ENCODE data around the gene BSPH1. TPM values are rescaled to one million over a fixed set of nuclear protein-coding genes. Genes with fewer than 3 reads are reported as not detected.

BSPH1 gene
- total RNA-seq, 1 experiment from 2014 or later = not detected

DNA sequence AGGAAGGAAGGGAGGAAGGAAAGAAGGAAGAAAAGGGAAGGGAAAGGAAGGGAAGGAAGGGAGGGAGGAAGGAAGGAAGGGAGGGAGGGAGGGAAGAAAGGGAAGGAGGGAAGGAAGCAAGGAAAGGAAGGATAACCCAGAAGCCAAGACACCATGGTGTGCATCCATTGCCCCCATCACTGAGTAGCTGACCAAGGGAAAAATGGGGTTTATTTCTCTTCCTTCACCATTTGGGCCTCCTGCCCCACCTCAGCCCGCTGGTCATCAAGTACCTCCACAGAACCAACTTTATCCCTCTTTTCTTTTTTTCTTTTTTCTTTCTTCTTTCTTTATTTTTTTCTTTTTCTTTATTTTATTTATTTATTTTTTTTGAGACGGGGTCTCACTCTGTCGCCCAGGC is 31.5 kb upstream of the BSPH1 start:
- Histone ChIP-seq H3K9me3 (ENCODE audit: control insufficient read depth, insufficient read depth, low read depth, low read length) (no peaks in the 10 kb centered on the region), H3K27ac (ENCODE audit: low read length) (no peak overlapping the region), H3K27me3 (ENCODE audit: control insufficient read depth, insufficient read depth, low read length) (peaks cover 3% of the 10 kb centered on the region), H3K36me3 (ENCODE audit: control insufficient read depth, insufficient read depth, low read length) (no peaks in the 10 kb centered on the region), H3K4me3 (ENCODE audit: low read depth in 2 of 2, low read length in 2 of 2) (no peak overlapping the region), H3K4me1 (ENCODE audit: control insufficient read depth, insufficient read depth, low read length) (no peaks in the 10 kb centered on the region)
- ChIA-PET CTCF (no interaction called here), POLR2A (no interaction called here)
- ATAC-seq (no peak), DNase-seq (ENCODE audit: low read depth, low spot score) (no peak)
- BruUV-seq (replicated peaks) = no TSS peak
- TF ChIP-seq, protein P1, sequence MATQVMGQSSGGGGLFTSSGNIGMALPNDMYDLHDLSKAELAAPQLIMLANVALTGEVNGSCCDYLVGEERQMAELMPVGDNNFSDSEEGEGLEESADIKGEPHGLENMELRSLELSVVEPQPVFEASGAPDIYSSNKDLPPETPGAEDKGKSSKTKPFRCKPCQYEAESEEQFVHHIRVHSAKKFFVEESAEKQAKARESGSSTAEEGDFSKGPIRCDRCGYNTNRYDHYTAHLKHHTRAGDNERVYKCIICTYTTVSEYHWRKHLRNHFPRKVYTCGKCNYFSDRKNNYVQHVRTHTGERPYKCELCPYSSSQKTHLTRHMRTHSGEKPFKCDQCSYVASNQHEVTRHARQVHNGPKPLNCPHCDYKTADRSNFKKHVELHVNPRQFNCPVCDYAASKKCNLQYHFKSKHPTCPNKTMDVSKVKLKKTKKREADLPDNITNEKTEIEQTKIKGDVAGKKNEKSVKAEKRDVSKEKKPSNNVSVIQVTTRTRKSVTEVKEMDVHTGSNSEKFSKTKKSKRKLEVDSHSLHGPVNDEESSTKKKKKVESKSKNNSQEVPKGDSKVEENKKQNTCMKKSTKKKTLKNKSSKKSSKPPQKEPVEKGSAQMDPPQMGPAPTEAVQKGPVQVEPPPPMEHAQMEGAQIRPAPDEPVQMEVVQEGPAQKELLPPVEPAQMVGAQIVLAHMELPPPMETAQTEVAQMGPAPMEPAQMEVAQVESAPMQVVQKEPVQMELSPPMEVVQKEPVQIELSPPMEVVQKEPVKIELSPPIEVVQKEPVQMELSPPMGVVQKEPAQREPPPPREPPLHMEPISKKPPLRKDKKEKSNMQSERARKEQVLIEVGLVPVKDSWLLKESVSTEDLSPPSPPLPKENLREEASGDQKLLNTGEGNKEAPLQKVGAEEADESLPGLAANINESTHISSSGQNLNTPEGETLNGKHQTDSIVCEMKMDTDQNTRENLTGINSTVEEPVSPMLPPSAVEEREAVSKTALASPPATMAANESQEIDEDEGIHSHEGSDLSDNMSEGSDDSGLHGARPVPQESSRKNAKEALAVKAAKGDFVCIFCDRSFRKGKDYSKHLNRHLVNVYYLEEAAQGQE (IDR thresholded peaks at IDR 0.05; ENCODE audit: insufficient read depth in 1 of 2, low read depth in 2 of 2, low read length in 1 of 2) = no peak
- TF ChIP-seq POLR2AphosphoS5 (IDR thresholded peaks at IDR 0.05; ENCODE audit: low read depth, low read length) = no peak
- no peak for TF ChIP-seq TCF7L2 (IDR thresholded peaks at IDR 0.05; ENCODE audit: low read depth, low read length)
- no peak for TF ChIP-seq SIN3A (IDR thresholded peaks at IDR 0.05; ENCODE audit: borderline replicate concordance, insufficient read depth, low read depth, low read length)
- TF ChIP-seq, protein P2, sequence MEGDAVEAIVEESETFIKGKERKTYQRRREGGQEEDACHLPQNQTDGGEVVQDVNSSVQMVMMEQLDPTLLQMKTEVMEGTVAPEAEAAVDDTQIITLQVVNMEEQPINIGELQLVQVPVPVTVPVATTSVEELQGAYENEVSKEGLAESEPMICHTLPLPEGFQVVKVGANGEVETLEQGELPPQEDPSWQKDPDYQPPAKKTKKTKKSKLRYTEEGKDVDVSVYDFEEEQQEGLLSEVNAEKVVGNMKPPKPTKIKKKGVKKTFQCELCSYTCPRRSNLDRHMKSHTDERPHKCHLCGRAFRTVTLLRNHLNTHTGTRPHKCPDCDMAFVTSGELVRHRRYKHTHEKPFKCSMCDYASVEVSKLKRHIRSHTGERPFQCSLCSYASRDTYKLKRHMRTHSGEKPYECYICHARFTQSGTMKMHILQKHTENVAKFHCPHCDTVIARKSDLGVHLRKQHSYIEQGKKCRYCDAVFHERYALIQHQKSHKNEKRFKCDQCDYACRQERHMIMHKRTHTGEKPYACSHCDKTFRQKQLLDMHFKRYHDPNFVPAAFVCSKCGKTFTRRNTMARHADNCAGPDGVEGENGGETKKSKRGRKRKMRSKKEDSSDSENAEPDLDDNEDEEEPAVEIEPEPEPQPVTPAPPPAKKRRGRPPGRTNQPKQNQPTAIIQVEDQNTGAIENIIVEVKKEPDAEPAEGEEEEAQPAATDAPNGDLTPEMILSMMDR (IDR thresholded peaks at IDR 0.05) = no peak
- in situ Hi-C loops (cut with HindIII; ENCODE audit: low pct_unique_long_range_greater_than_20kb, low sequenced_read_pairs) (no loop called here), intact Hi-C loops (cut with micrococcal nuclease; ENCODE audit: unreplicated experiment) (no loop called here)

DNA sequence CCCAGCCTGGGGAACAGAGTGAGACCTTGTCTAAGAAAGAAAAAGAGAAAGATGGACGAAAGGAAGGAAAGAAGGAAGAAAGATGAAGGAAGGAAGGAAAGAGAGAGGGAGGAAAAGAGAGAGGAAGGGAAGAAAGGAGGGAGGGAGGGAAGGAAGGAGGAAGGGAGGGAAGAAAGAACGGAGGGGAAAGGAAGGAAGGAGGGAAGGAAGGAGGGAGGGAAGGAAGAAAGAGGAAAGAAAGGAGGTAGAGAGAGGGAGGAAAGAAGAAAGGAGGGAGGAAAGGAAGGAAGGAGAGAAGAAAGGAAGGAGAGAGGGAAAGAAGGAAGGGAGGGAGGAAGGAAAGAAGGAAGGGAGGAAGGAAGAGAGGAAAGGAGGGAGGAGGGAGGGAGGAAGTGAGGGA is 31.0 kb upstream of the BSPH1 start:
- DNase-seq (ENCODE audit: low read depth, low spot score) (no peak), ATAC-seq (no peak)
- intact Hi-C loops (cut with micrococcal nuclease; ENCODE audit: unreplicated experiment) = no loop called here
- in situ Hi-C loops (cut with HindIII; ENCODE audit: low pct_unique_long_range_greater_than_20kb, low sequenced_read_pairs) = no loop called here
- TF ChIP-seq POLR2AphosphoS5 (IDR thresholded peaks at IDR 0.05; ENCODE audit: low read depth, low read length) (no peak), TCF7L2 (IDR thresholded peaks at IDR 0.05; ENCODE audit: low read depth, low read length) (no peak)
- no TSS peak for BruUV-seq (replicated peaks)
- Histone ChIP-seq H3K36me3 (ENCODE audit: control insufficient read depth, insufficient read depth, low read length) (no peaks in the 10 kb centered on the region), H3K27ac (ENCODE audit: low read length) (no peak overlapping the region), H3K27me3 (ENCODE audit: control insufficient read depth, insufficient read depth, low read length) (peaks cover 5% of the 10 kb centered on the region), H3K9me3 (ENCODE audit: control insufficient read depth, insufficient read depth, low read depth, low read length) (no peaks in the 10 kb centered on the region), H3K4me3 (ENCODE audit: low read depth in 2 of 2, low read length in 2 of 2) (no peak overlapping the region), H3K4me1 (ENCODE audit: control insufficient read depth, insufficient read depth, low read length) (no peaks in the 10 kb centered on the region)
- ChIA-PET POLR2A (no interaction called here), CTCF (no interaction called here)

DNA sequence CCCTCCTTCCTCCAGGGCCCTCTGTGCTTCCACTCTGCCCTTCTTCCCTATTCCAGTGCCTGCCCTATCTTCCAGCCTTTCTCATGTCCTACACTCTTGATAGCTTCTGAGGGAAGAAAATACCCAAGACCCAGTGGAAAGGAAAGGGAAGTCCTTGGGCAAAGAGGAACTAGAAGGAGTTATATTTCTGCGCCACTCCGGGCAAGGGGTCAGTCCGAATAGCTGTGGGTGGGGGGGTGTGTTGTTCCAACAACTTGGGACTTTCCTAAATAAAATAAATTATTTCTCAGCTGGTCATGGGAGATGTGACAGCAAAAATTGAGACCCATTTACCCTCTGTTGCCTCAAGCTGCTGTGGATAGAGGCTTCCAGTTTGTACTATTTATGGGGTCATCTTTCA is 28.7 kb upstream of the BSPH1 start:
- Histone ChIP-seq H3K4me1 (ENCODE audit: control insufficient read depth, insufficient read depth, low read length) (no peaks in the 10 kb centered on the region), H3K36me3 (ENCODE audit: control insufficient read depth, insufficient read depth, low read length) (no peaks in the 10 kb centered on the region), H3K9me3 (ENCODE audit: control insufficient read depth, insufficient read depth, low read depth, low read length) (no peaks in the 10 kb centered on the region), H3K4me3 (ENCODE audit: low read depth in 2 of 2, low read length in 2 of 2) (no peak overlapping the region), H3K27ac (ENCODE audit: low read length) (no peak overlapping the region), H3K27me3 (ENCODE audit: control insufficient read depth, insufficient read depth, low read length) (peaks cover 12% of the 10 kb centered on the region)
- no peak for DNase-seq (ENCODE audit: low read depth, low spot score)
- no peak for ATAC-seq
- in situ Hi-C loops (cut with HindIII; ENCODE audit: low pct_unique_long_range_greater_than_20kb, low sequenced_read_pairs) (no loop called here), intact Hi-C loops (cut with micrococcal nuclease; ENCODE audit: unreplicated experiment) (no loop called here)
- no peak for TF ChIP-seq POLR2AphosphoS5 (IDR thresholded peaks at IDR 0.05; ENCODE audit: low read depth, low read length)
- TF ChIP-seq SIN3A (IDR thresholded peaks at IDR 0.05; ENCODE audit: borderline replicate concordance, insufficient read depth, low read depth, low read length) = no peak
- TF ChIP-seq, protein P1 (IDR thresholded peaks at IDR 0.05; ENCODE audit: insufficient read depth in 1 of 2, low read depth in 2 of 2, low read length in 1 of 2) = no peak
- TF ChIP-seq, protein P2 (IDR thresholded peaks at IDR 0.05) = no peak
- TF ChIP-seq TCF7L2 (IDR thresholded peaks at IDR 0.05; ENCODE audit: low read depth, low read length) = no peak
- CTCF ChIA-PET = no interaction called here
- POLR2A ChIA-PET = no interaction called here
- no TSS peak for BruUV-seq (replicated peaks)

Data from Panc1 (cell line).